HG03196 (cell line): ENCODE measurements around the gene RPS6KA4.

Experiments used
- ATAC-seq: cut with Tn5 transposase; IDR thresholded peaks from one replicate; pipeline ENCODE4 v1.9.1; 2021; ENCODE audit not compliant: unreplicated experiment

Gene RPS6KA4

GRCh38 chr11:64384028-64384737, 25.2 kb downstream of the RPS6KA4 start:
- no peak for ATAC-seq

GRCh38 chr11:64384981-64385944, 26.3 kb downstream of the RPS6KA4 start:
- no peak for ATAC-seq

GRCh38 chr11:64385945-64386704, 27.2 kb downstream of the RPS6KA4 start:
- ATAC-seq: no peak

- ATAC-seq: no peak
These were observed 29.0 kb downstream of the RPS6KA4 start for GRCh38 chr11:64387916-64388315.

- ATAC-seq: no peak
These were observed 29.9 kb downstream of the RPS6KA4 start for GRCh38 chr11:64388894-64389293.

GRCh38 chr11:64389851-64390250, 30.9 kb downstream of the RPS6KA4 start:
- no peak for ATAC-seq

GRCh38 chr11:64390558-64390957, 31.6 kb downstream of the RPS6KA4 start:
- ATAC-seq: no peak

- ATAC-seq: no peak
These were observed 32.9 kb downstream of the RPS6KA4 start for GRCh38 chr11:64391839-64392238.

GRCh38 chr11:64395545-64396078, 36.6 kb downstream of the RPS6KA4 start:
- ATAC-seq: no peak

GRCh38 chr11:64396079-64396591, 37.2 kb downstream of the RPS6KA4 start:
- no peak for ATAC-seq

GRCh38 chr11:64400102-64400501, 41.1 kb downstream of the RPS6KA4 start:
- ATAC-seq: no peak

GRCh38 chr11:64400667-64401066, 41.7 kb downstream of the RPS6KA4 start:
- ATAC-seq: no peak

GRCh38 chr11:64401775-64402174, 42.8 kb downstream of the RPS6KA4 start:
- ATAC-seq: no peak

- no peak for ATAC-seq
These were observed 44.1 kb downstream of the RPS6KA4 start for GRCh38 chr11:64403106-64403505.

- no peak for ATAC-seq
These were observed 47.4 kb downstream of the RPS6KA4 start for GRCh38 chr11:64406221-64406946.

GRCh38 chr11:64407221-64407620, 48.3 kb downstream of the RPS6KA4 start:
- no peak for ATAC-seq

GRCh38 chr11:64407630-64408029, 48.7 kb downstream of the RPS6KA4 start:
- no peak for ATAC-seq

GRCh38 chr11:64409278-64409677, 50.3 kb downstream of the RPS6KA4 start:
- no peak for ATAC-seq

- ATAC-seq: no peak
These were observed 50.9 kb downstream of the RPS6KA4 start for GRCh38 chr11:64409707-64410403.

- ATAC-seq: no peak
These were observed 51.4 kb downstream of the RPS6KA4 start for GRCh38 chr11:64410404-64410734.
